Left ventricle myocardium inferior (tissue), 1 donor: Measurements from ENCODE around the gene POU3F1. TPM values are rescaled to one million over a fixed set of nuclear protein-coding genes. Genes with fewer than 3 reads are reported as not detected.

Experiments used
- DNase-seq: peaks from one replicate; pipeline ENCODE4 v3.0.0-alpha.2; 2020
- H3K27ac ChIP-seq: fragments of 200-600 bp; replicated peaks from 2 replicates; pipeline ENCODE4 v1.8.0; 2021
- H3K27me3 ChIP-seq: fragments of 200-600 bp; 2 replicates; pipeline ENCODE4 v1.8.0; 2021; ENCODE audit warnings: low read depth
- H3K36me3 ChIP-seq: fragments of 200-600 bp; 2 replicates; pipeline ENCODE4 v1.8.0; 2021
- H3K4me1 ChIP-seq: fragments of 200-600 bp; 2 replicates; pipeline ENCODE4 v1.8.0; 2021
- H3K4me3 ChIP-seq: fragments of 200-600 bp; 2 replicates; pipeline ENCODE4 v1.8.0; 2021; ENCODE audit warnings: mild to moderate bottlenecking, moderate library complexity
- H3K9me3 ChIP-seq: fragments of 200-600 bp; replicated peaks from 2 replicates; pipeline ENCODE4 v1.8.0; 2021
- intact Hi-C: fragments of 100-400 bp; cut with micrococcal nuclease; formaldehyde crosslinking; loops from one replicate; pipeline ENCODE4 v1.11.0; 2022
- total RNA-seq: library from RNA; stranded (reverse); fragmentation: NEBNext Ultra II Directional; extraction: Animal tissue kit (Norgen Biotek cat#: 25700); gene quantifications from one replicate; pipeline ENCODE4 v1.2.1, GENCODE V29; 2021
- TF ChIP-seq, protein P1 (sequence below): fragments of 200-600 bp; IDR thresholded peaks from 2 replicates; pipeline ENCODE4 v1.8.0; 2021; ENCODE audit warnings: antibody characterized with exemption, mild to moderate bottlenecking, borderline replicate concordance
- donor health status: DM: no; HTN: yes; CAD: no; lungs with severe emphysema.

The POU3F1 gene
- total RNA-seq, 1 donor from 2014 or later: 0.11 TPM

DNA sequence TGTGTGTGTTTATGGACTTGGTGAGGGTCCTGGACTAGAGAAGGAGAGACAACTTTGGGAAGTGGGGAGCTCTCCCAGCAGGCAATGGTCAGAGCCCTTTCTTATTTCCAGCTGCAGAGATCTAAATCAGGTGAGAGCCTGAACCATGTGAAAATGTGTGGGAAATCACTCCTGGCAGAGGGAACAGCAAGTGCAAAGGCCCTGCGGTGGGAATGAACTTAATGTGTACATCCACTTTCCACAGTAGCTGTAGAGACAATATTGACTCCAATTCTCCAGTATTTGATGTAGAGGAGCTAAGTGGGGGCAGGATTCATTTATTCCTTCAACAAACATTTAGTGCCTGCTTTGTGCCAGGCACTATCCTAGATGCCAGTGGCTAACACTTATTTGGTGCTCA, 14.7 kb upstream of the POU3F1 start:
- DNase-seq: no peak
- H3K36me3 ChIP-seq: no peaks in the 10 kb centered on the region
- peaks cover 30% of the 10 kb centered on the region for H3K27me3 ChIP-seq
- intact Hi-C loops: no loop called here
- H3K4me3 ChIP-seq: no peak overlapping the region
- TF ChIP-seq, protein P1, sequence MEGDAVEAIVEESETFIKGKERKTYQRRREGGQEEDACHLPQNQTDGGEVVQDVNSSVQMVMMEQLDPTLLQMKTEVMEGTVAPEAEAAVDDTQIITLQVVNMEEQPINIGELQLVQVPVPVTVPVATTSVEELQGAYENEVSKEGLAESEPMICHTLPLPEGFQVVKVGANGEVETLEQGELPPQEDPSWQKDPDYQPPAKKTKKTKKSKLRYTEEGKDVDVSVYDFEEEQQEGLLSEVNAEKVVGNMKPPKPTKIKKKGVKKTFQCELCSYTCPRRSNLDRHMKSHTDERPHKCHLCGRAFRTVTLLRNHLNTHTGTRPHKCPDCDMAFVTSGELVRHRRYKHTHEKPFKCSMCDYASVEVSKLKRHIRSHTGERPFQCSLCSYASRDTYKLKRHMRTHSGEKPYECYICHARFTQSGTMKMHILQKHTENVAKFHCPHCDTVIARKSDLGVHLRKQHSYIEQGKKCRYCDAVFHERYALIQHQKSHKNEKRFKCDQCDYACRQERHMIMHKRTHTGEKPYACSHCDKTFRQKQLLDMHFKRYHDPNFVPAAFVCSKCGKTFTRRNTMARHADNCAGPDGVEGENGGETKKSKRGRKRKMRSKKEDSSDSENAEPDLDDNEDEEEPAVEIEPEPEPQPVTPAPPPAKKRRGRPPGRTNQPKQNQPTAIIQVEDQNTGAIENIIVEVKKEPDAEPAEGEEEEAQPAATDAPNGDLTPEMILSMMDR: no peak
- no peaks in the 10 kb centered on the region for H3K4me1 ChIP-seq
- H3K9me3 ChIP-seq: no peaks in the 10 kb centered on the region
- H3K27ac ChIP-seq: no peak overlapping the region

DNA sequence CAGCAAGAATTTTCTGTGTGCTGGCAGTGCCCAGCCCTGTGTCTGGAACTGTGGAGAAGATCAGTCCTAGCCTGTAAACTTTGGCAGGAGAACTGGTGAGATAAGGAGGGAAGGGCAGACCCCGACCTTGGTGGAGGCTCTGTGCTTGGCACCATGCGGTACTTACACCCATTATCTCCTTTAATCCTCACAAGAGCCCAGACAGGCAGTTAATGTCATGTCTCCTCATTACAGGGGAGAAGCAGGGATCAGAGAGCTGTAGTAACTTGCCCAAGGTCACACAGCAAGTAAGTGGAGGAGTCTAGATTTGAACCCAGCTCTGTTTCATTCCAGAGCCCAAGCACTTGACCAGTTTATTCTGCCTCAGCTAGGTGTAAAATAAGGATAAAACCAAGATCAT, 13.9 kb upstream of the POU3F1 start:
- Histone ChIP-seq H3K27me3 (peaks cover 30% of the 10 kb centered on the region), H3K4me3 (no peak overlapping the region), H3K4me1 (no peaks in the 10 kb centered on the region), H3K36me3 (no peaks in the 10 kb centered on the region), H3K27ac (no peak overlapping the region), H3K9me3 (no peaks in the 10 kb centered on the region)
- intact Hi-C loops: no loop called here
- TF ChIP-seq, protein P1: no peak
- no peak for DNase-seq

DNA sequence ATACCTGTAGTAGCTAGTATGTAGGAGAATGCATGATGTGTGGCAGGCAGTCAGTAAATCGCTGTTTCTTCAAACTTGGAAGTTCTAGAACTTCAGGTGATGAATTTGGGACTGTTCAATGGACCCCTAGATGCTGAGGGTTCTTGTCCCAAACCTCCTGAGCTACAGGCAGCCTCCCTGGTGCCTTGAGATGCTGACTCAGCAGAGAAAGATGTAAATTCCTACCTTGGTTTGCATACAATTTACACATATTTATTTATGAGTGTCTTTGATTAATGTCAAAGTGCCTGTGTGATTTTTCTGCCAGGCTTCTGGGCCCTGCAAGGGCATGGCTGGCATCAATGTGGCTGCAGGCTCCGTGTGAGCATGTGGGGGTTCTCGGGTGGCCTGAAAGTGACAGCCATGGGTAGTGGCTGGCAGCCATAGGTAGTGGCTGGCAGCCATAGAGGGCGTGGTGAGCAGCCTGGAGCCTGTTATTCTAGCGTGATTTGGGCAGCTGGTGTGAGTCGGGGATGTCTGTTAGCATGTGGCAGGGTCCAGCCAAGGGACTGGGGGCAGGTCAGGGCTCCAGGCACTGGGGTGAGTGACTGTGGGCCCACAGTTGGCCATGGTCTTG, 13.2 kb upstream of the POU3F1 start:
- Histone ChIP-seq H3K27ac (no peak overlapping the region), H3K4me1 (no peaks in the 10 kb centered on the region), H3K4me3 (no peak overlapping the region), H3K27me3 (peaks cover 30% of the 10 kb centered on the region), H3K9me3 (no peaks in the 10 kb centered on the region), H3K36me3 (no peaks in the 10 kb centered on the region)
- TF ChIP-seq, protein P1: no peak
- intact Hi-C loops: no loop called here
- no peak for DNase-seq

DNA sequence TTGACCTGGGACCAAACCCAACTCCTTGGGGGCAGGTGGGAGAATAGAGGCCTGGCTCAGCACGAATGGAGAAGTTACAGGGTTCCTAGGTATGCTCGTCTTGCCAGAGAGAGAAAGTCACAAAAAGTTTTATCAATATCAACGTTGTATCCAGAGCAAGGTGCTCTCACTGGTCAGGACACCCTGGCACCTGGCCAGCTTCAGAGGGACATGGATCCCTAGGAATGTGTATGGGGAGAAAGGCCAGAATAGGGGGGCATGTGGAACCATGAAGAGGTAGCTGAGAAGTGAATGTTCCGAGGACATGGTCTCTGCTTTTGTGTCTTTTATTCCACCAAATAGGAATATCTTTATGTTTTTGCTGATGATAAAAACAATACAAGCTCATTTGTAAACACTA, 9.4 kb upstream of the POU3F1 start:
- no peak overlapping the region for H3K4me3 ChIP-seq
- no peaks in the 10 kb centered on the region for H3K9me3 ChIP-seq
- no peaks in the 10 kb centered on the region for H3K4me1 ChIP-seq
- intact Hi-C loops: no loop called here
- no peak overlapping the region for H3K27ac ChIP-seq
- H3K27me3 ChIP-seq: peaks cover 58% of the 10 kb centered on the region
- H3K36me3 ChIP-seq: no peaks in the 10 kb centered on the region
- TF ChIP-seq, protein P1: no peak
- DNase-seq: no peak

DNA sequence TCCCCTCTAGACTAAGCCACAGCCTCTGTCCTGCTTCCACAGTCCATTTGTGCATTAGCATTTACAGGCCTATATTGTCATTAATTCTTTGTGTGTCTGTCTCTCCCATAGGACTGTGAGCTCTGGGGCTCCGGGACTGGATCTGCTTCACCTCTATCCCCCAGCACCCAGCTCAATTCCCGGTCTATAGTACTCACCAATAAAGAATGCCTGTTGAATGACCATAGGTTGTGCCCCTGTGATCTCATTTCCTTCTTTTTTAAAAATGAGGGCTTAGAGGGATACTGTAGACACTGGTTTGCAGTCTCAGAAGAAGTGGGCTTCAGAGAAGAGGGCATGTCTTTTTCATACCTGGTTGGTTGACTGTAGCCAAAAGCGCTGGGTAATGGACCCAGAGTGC, 8.8 kb upstream of the POU3F1 start:
- H3K27ac ChIP-seq: no peak overlapping the region
- H3K27me3 ChIP-seq: peaks cover 63% of the 10 kb centered on the region
- no peaks in the 10 kb centered on the region for H3K36me3 ChIP-seq
- DNase-seq: no peak
- no peaks in the 10 kb centered on the region for H3K4me1 ChIP-seq
- intact Hi-C loops: no loop called here
- TF ChIP-seq, protein P1: no peak
- no peak overlapping the region for H3K4me3 ChIP-seq
- H3K9me3 ChIP-seq: no peaks in the 10 kb centered on the region
